Parathyroid adenoma (tissue), 2 donors: ENCODE data around the gene PCSK5.
"Not testable (repeated sequence)": the region's sequence is repeated elsewhere in the genome, so short reads cannot be mapped to it uniquely, and the experiment has no call there.

Source experiments
- H2AFZ ChIP-seq: fragments of 300-600 bp; sonication (generic); one replicate; pipeline ENCODE4 v1.7.0; 2017; ENCODE audit warnings: antibody characterized with exemption, mild to moderate bottlenecking
- H3K27ac ChIP-seq: fragments of 300-600 bp; sonication (generic); one replicate; pipeline ENCODE4 v1.7.0; 2017
- H3K27me3 ChIP-seq: fragments of 300-600 bp; sonication (generic); one replicate; pipeline ENCODE4 v1.7.0; 2017; ENCODE audit warnings: low read length; ENCODE audit not compliant: control insufficient read depth, insufficient read depth
- H3K36me3 ChIP-seq: fragments of 300-600 bp; sonication (generic); one replicate; pipeline ENCODE4 v1.7.0; 2017; ENCODE audit warnings: low read length; ENCODE audit not compliant: control insufficient read depth, insufficient read depth
- H3K4me1 ChIP-seq: fragments of 300-600 bp; sonication (generic); one replicate; pipeline ENCODE4 v1.7.0; 2017; ENCODE audit warnings: control low read depth
- H3K4me2 ChIP-seq: fragments of 300-600 bp; sonication (generic); one replicate; pipeline ENCODE4 v1.7.0; 2017; ENCODE audit warnings: low read length
- H3K4me3 ChIP-seq: fragments of 300-600 bp; sonication (generic); one replicate; pipeline ENCODE4 v1.7.0; 2017; ENCODE audit warnings: low read depth, low read length
- H3K79me2 ChIP-seq: fragments of 300-600 bp; sonication (generic); one replicate; pipeline ENCODE4 v1.7.0; 2017; ENCODE audit warnings: control low read depth
- H3K9ac ChIP-seq: fragments of 300-600 bp; sonication (generic); one replicate; pipeline ENCODE4 v1.7.0; 2017; ENCODE audit warnings: mild to moderate bottlenecking
- H3K9me3 ChIP-seq: fragments of 300-600 bp; sonication (generic); one replicate; pipeline ENCODE4 v1.7.0; 2017; ENCODE audit warnings: low read length; ENCODE audit not compliant: control insufficient read depth
- TF ChIP-seq, protein P1 (sequence below): fragments of 300-600 bp; sonication (generic); IDR thresholded peaks from one replicate; pipeline ENCODE4 v1.7.0; 2017; ENCODE audit warnings: antibody characterized with exemption, mild to moderate bottlenecking
- donor health status: primary hyperparathyroidism.

Gene PCSK5

DNA sequence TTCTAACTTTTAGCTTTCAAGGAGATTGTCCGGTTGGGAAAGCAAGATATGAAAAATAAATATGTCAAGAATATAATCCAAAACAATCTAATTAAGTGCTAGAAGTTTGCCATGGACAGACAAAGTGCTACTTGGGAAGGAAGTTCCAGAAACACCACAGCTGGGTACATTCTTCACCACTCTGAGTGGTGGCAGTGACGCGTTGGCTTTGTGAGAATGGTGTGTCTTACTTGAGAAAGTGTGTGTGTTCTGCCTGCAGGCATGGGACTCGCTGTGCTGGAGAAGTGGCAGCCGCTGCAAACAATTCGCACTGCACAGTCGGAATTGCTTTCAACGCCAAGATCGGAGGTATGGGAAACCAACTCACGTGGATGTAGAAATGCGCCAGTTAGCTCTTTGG is 177.2 kb downstream of the PCSK5 start:
- Histone ChIP-seq H3K27ac (no peak overlapping the region), H2AFZ (no peak overlapping the region), H3K27me3 (no peaks in the 10 kb centered on the region), H3K4me3 (no peak overlapping the region), H3K4me1 (no peaks in the 10 kb centered on the region), H3K79me2 (no peaks in the 10 kb centered on the region), H3K36me3 (no peaks in the 10 kb centered on the region), H3K9me3 (no peaks in the 10 kb centered on the region), H3K4me2 (no peak overlapping the region), H3K9ac (no peak overlapping the region)
- TF ChIP-seq, protein P1, sequence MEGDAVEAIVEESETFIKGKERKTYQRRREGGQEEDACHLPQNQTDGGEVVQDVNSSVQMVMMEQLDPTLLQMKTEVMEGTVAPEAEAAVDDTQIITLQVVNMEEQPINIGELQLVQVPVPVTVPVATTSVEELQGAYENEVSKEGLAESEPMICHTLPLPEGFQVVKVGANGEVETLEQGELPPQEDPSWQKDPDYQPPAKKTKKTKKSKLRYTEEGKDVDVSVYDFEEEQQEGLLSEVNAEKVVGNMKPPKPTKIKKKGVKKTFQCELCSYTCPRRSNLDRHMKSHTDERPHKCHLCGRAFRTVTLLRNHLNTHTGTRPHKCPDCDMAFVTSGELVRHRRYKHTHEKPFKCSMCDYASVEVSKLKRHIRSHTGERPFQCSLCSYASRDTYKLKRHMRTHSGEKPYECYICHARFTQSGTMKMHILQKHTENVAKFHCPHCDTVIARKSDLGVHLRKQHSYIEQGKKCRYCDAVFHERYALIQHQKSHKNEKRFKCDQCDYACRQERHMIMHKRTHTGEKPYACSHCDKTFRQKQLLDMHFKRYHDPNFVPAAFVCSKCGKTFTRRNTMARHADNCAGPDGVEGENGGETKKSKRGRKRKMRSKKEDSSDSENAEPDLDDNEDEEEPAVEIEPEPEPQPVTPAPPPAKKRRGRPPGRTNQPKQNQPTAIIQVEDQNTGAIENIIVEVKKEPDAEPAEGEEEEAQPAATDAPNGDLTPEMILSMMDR, result no peak

- Histone ChIP-seq H3K27ac (no peak overlapping the region), H3K79me2 (no peaks in the 10 kb centered on the region)
- TF ChIP-seq, protein P1, result no peak
Measured at GRCh38 chr9:76077537-76077936, 187.1 kb downstream of the PCSK5 start.

DNA sequence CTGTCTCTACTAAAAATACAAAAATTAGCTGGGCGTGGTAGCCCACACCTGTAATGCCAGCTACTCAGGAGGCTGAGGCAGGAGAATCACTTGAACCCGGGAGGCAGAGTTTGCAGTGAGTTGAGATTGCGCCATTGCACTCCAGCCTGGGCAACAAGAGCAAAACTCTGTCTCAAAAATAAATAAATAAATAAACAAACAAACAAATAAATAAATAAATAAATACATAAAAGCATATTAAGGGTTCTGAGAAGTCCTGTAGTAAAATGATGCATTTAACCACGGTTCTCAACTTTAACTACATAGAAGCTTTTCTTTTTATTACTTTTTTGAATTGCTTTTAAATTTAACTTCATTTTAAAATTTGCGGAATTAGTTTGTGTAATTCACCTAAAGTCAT is 190.8 kb downstream of the PCSK5 start:
- not testable (repeated sequence) for H3K79me2 ChIP-seq, H3K27ac ChIP-seq, H3K27me3 ChIP-seq, H3K36me3 ChIP-seq, H2AFZ ChIP-seq, H3K9ac ChIP-seq, H3K4me2 ChIP-seq, H3K4me1 ChIP-seq, H3K4me3 ChIP-seq, H3K9me3 ChIP-seq

More at GRCh38 chr9:76077537-76077936, 187.1 kb downstream of the PCSK5 start:
- Histone ChIP-seq H3K9ac (no peak overlapping the region), H3K4me1 (no peaks in the 10 kb centered on the region), H3K4me3 (no peak overlapping the region), H3K9me3 (no peaks in the 10 kb centered on the region), H3K27me3 (no peaks in the 10 kb centered on the region), H3K36me3 (no peaks in the 10 kb centered on the region), H2AFZ (no peak overlapping the region), H3K4me2 (no peak overlapping the region)

- no peak overlapping the region for H3K27ac ChIP-seq
- no peaks in the 10 kb centered on the region for H3K79me2 ChIP-seq
- H3K4me2 ChIP-seq, result no peak overlapping the region
- H3K4me1 ChIP-seq, result no peaks in the 10 kb centered on the region
- no peaks in the 10 kb centered on the region for H3K27me3 ChIP-seq
- H3K36me3 ChIP-seq, result no peaks in the 10 kb centered on the region
- H3K4me3 ChIP-seq, result no peak overlapping the region
- no peak overlapping the region for H3K9ac ChIP-seq
- TF ChIP-seq, protein P1, result no peak
- no peak overlapping the region for H2AFZ ChIP-seq
- no peaks in the 10 kb centered on the region for H3K9me3 ChIP-seq
Measured at GRCh38 chr9:76082057-76082456, 191.6 kb downstream of the PCSK5 start.

- TF ChIP-seq, protein P1, result no peak
- H3K9me3 ChIP-seq, result no peaks in the 10 kb centered on the region
- H3K36me3 ChIP-seq, result no peaks in the 10 kb centered on the region
- no peak overlapping the region for H2AFZ ChIP-seq
- no peaks in the 10 kb centered on the region for H3K4me1 ChIP-seq
- H3K9ac ChIP-seq, result no peak overlapping the region
- no peak overlapping the region for H3K27ac ChIP-seq
- H3K4me2 ChIP-seq, result no peak overlapping the region
- no peaks in the 10 kb centered on the region for H3K79me2 ChIP-seq
- no peaks in the 10 kb centered on the region for H3K27me3 ChIP-seq
- H3K4me3 ChIP-seq, result no peak overlapping the region
Measured at GRCh38 chr9:76085596-76085995, 195.1 kb downstream of the PCSK5 start.
